Measurements from ENCODE around the gene PHKA1.

Gene PHKA1

DNA sequence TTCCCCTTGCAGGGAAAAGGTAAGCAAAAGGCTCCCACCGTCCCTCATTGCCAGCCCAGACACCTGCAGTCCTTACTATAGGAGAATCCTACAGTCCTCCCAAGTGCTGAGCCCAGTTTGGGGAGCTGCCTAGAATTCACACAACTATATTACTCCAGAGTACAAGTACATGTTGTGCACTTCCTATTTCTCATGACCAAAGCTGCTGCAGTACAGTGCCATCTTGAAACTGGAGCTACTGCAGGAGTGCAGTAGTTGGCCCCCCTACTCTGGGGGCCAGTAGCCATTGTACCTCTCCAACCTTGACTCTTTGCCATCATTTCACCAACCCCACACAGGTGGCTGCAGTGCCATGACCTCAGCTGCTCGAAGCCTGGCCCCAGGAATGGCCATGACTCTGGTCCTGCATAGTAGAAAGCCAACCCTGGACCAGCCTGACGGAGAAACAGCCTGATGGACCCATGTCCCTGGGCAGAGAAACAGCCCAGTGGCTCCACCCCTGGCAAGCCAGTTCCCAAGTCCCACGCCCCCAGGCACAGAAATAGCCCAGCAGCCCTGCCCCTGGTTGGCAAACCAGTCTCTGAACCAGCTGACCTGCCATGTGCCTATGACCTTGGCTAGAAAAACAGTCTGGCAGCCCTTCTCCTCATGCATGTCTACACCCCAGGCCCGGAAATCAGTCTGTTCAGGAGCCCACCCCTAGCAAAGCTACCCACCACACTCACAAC is 51.9 kb downstream of the PHKA1 start:
- TF ChIP-seq, protein P1, sequence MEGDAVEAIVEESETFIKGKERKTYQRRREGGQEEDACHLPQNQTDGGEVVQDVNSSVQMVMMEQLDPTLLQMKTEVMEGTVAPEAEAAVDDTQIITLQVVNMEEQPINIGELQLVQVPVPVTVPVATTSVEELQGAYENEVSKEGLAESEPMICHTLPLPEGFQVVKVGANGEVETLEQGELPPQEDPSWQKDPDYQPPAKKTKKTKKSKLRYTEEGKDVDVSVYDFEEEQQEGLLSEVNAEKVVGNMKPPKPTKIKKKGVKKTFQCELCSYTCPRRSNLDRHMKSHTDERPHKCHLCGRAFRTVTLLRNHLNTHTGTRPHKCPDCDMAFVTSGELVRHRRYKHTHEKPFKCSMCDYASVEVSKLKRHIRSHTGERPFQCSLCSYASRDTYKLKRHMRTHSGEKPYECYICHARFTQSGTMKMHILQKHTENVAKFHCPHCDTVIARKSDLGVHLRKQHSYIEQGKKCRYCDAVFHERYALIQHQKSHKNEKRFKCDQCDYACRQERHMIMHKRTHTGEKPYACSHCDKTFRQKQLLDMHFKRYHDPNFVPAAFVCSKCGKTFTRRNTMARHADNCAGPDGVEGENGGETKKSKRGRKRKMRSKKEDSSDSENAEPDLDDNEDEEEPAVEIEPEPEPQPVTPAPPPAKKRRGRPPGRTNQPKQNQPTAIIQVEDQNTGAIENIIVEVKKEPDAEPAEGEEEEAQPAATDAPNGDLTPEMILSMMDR (IDR thresholded peaks at IDR 0.05; ENCODE audit: extremely low read depth, missing control alignments): no peak
- DNase-seq (ENCODE audit: low spot score): no peak

DNA sequence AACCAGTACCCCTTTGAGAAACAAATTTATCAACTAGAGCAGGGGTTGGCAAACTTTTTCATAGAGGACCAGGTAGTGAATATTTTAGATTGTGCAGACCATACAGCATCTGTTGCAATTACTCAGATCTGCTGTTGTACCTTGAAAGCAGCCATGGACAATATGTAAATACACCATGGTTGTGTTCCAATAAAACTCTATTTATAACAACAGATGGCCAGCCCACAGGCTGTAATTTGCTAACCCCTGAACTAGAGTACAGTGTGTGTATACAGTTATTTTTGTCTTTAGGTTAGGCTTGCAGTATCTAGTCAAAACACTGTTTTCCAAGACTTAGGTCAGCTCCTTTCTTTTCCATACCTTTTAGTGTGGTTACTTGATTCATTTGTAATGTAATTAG is 54.4 kb downstream of the PHKA1 start:
- TF ChIP-seq, protein P1 (IDR thresholded peaks at IDR 0.05; ENCODE audit: extremely low read depth, missing control alignments): no peak
- DNase-seq (ENCODE audit: low spot score): no peak

DNA sequence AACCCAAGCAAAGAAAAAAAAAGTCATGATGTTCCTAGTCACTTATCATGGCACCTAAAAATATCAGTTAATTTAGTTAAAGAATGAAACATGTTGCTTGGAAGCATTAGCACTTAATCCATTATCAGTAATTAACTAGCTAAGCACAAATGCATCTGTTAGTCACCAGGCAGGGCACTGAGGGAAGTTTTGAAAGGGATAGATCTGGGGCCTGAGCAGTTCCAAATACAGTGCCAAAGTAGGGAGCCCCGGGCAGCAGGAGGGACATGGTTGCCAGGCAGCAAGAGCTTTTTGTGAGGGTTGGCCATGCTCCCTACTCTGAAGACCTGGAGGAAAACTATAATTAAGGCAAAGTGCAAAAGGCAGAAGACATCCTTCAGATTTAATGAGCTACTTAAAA is 62.0 kb downstream of the PHKA1 start:
- no peak for DNase-seq (ENCODE audit: low spot score)
- TF ChIP-seq, protein P1 (IDR thresholded peaks at IDR 0.05; ENCODE audit: extremely low read depth, missing control alignments): no peak

- no peak for DNase-seq (ENCODE audit: low spot score)
- TF ChIP-seq, protein P1 (IDR thresholded peaks at IDR 0.05; ENCODE audit: extremely low read depth, missing control alignments): no peak
Observed at GRCh38 chrX:72644946-72645345, 69.2 kb downstream of the PHKA1 start.

GRCh38 chrX:72641611-72642010 is 72.5 kb downstream of the PHKA1 start:
- DNase-seq (ENCODE audit: low spot score): no peak
- TF ChIP-seq, protein P1 (IDR thresholded peaks at IDR 0.05; ENCODE audit: extremely low read depth, missing control alignments): no peak

- TF ChIP-seq, protein P1 (IDR thresholded peaks at IDR 0.05; ENCODE audit: extremely low read depth, missing control alignments): no peak
- no peak for DNase-seq (ENCODE audit: low spot score)
Observed at GRCh38 chrX:72635930-72636329, 78.2 kb downstream of the PHKA1 start.

GRCh38 chrX:72634331-72634730 is 79.8 kb downstream of the PHKA1 start:
- DNase-seq (ENCODE audit: low spot score): no peak
- TF ChIP-seq, protein P1 (IDR thresholded peaks at IDR 0.05; ENCODE audit: extremely low read depth, missing control alignments): no peak

Measured in GM20000 (cell line).